ENCODE results near the gene KLHL29. TPM values are rescaled to one million over a fixed set of nuclear protein-coding genes. Genes with fewer than 3 reads are reported as not detected.

The KLHL29 gene
- polyA plus RNA-seq, 3 donors = 0.03 TPM; not detected in 2

DNA sequence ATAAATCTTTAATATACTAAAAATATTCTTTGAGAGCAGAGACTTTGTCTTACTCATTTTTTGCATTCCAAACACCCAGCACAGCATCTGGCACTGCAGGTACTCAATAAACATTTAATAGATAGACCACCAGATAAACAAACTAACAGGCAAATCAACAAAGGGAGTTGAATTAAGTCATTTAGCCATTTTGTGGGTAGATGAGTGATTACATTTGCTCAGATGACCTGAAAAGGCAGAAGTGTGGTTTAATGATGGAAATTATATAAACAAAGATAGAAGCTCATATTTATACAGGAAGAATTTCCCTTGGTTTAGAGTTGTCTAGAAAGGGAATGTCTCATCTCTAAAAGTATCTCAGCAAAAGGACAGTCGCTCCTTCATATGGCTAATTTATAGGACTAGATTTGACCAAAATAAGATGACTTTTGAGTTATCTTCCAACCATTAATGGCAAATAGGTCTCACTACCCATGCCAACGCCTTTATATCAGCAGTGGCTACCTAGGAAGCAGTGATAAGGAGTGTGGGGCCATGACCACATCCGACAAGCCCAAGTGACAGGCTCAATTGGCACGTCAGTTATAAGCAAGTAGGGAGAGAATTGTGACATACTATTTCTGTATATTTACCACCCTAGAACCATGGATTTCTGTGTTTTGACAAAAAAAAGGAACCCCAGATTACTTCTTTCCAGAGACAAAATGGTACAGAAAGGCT lies 368.5 kb downstream of the KLHL29 start:
- no peak for DNase-seq
- H3K4me3 Mint-ChIP-seq = no peak overlapping the region
- peaks cover 5% of the 10 kb centered on the region for H3K4me1 Mint-ChIP-seq
- Histone ChIP-seq H3K9ac (ENCODE audit: insufficient read depth, low read length, poor library complexity, severe bottlenecking) (no peak overlapping the region), H3K27ac (ENCODE audit: low read depth in 1 of 2, low read length in 2 of 2) (no peak overlapping the region), H3K79me2 (ENCODE audit: insufficient read depth, low read length) (no peaks in the 10 kb centered on the region), H3K36me3 (replicated peaks in 1 of 2; ENCODE audit: control insufficient read depth in 1 of 2, insufficient read depth in 2 of 2, low read length in 2 of 2) (peaks cover 67 to 94% of the 10 kb centered on the region in 2 donors), H2AFZ (ENCODE audit: insufficient read depth, low read depth, low read length, poor library complexity, severe bottlenecking) (no peak overlapping the region), H3K9me3 (replicated peaks in 1 of 2; ENCODE audit: control insufficient read depth in 1 of 2, insufficient read depth in 1 of 2, low read length in 2 of 2) (no peaks in the 10 kb centered on the region), H3K27me3 (ENCODE audit: control insufficient read depth in 2 of 2, insufficient read depth in 2 of 2, low read length in 2 of 2) (no peaks in the 10 kb centered on the region), H3K4me1 (ENCODE audit: control insufficient read depth in 1 of 2, insufficient read depth in 2 of 2, low read length in 2 of 2) (no peaks in the 10 kb centered on the region), H4K20me1 (ENCODE audit: insufficient read depth, low read length) (peaks cover 8% of the 10 kb centered on the region), H3K4me2 (replicated peaks; ENCODE audit: extremely low read depth, low read length, poor library complexity, severe bottlenecking) (no peak overlapping the region), H3K4me3 (replicated peaks in 1 of 3; ENCODE audit: low read depth in 2 of 3, low read length in 3 of 3) (no peak overlapping the region)
- H3K27me3 Mint-ChIP-seq (ENCODE audit: low read depth in 3 of 3) = no peaks in the 10 kb centered on the region
- H3K9me3 Mint-ChIP-seq = no peaks in the 10 kb centered on the region
- H3K36me3 Mint-ChIP-seq = peaks cover 72 to 78% of the 10 kb centered on the region in 2 donors
- TF ChIP-seq, protein P1, sequence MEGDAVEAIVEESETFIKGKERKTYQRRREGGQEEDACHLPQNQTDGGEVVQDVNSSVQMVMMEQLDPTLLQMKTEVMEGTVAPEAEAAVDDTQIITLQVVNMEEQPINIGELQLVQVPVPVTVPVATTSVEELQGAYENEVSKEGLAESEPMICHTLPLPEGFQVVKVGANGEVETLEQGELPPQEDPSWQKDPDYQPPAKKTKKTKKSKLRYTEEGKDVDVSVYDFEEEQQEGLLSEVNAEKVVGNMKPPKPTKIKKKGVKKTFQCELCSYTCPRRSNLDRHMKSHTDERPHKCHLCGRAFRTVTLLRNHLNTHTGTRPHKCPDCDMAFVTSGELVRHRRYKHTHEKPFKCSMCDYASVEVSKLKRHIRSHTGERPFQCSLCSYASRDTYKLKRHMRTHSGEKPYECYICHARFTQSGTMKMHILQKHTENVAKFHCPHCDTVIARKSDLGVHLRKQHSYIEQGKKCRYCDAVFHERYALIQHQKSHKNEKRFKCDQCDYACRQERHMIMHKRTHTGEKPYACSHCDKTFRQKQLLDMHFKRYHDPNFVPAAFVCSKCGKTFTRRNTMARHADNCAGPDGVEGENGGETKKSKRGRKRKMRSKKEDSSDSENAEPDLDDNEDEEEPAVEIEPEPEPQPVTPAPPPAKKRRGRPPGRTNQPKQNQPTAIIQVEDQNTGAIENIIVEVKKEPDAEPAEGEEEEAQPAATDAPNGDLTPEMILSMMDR (IDR thresholded peaks at IDR 0.05) = no peak
- no CpG with 5 or more reads among the region's 4 CpGs for WGBS (ENCODE audit: insufficient coverage)
- intact Hi-C loops (cut with micrococcal nuclease) = no loop called here
- no peak overlapping the region for H3K27ac Mint-ChIP-seq

DNA sequence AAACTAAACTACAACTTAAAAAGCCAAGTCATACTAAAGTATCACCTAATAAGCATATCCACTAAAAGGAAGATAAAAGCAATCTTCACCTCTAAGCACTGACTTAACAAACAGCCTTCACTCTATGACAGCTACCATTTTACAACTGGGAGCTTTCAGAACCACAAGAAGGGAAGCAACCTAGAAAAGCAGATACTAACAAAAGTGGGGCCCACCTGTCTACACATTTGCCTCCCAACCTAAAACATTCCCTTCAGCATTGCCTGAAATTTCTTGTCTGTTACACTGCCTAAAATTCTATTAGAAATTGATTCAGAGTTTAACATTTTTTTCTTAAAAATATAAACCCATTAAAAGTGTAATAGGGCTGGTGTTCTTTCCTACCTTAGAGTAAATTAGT lies 370.0 kb downstream of the KLHL29 start:
- Histone ChIP-seq H3K4me1 (ENCODE audit: control insufficient read depth in 1 of 2, insufficient read depth in 2 of 2, low read length in 2 of 2) (no peaks in the 10 kb centered on the region), H3K79me2 (ENCODE audit: insufficient read depth, low read length) (no peaks in the 10 kb centered on the region), H3K9me3 (replicated peaks in 1 of 2; ENCODE audit: control insufficient read depth in 1 of 2, insufficient read depth in 1 of 2, low read length in 2 of 2) (no peaks in the 10 kb centered on the region), H3K27ac (ENCODE audit: low read depth in 1 of 2, low read length in 2 of 2) (peak overlapping the region in 1 of 2 donors; percentile 19), H3K36me3 (replicated peaks in 1 of 2; ENCODE audit: control insufficient read depth in 1 of 2, insufficient read depth in 2 of 2, low read length in 2 of 2) (peaks cover 67 to 93% of the 10 kb centered on the region in 2 donors), H3K9ac (ENCODE audit: insufficient read depth, low read length, poor library complexity, severe bottlenecking) (no peak overlapping the region), H3K4me2 (replicated peaks; ENCODE audit: extremely low read depth, low read length, poor library complexity, severe bottlenecking) (no peak overlapping the region), H3K4me3 (replicated peaks in 1 of 3; ENCODE audit: low read depth in 2 of 3, low read length in 3 of 3) (no peak overlapping the region), H4K20me1 (ENCODE audit: insufficient read depth, low read length) (peaks cover 8% of the 10 kb centered on the region), H3K27me3 (ENCODE audit: control insufficient read depth in 2 of 2, insufficient read depth in 2 of 2, low read length in 2 of 2) (no peaks in the 10 kb centered on the region), H2AFZ (ENCODE audit: insufficient read depth, low read depth, low read length, poor library complexity, severe bottlenecking) (no peak overlapping the region)
- Mint-ChIP-seq H3K4me3 (no peak overlapping the region), H3K36me3 (peaks cover 70 to 82% of the 10 kb centered on the region in 2 donors), H3K4me1 (peaks cover 5% of the 10 kb centered on the region), H3K9me3 (no peaks in the 10 kb centered on the region), H3K27me3 (ENCODE audit: low read depth in 3 of 3) (no peaks in the 10 kb centered on the region), H3K27ac (peak overlapping the region in 2 of 7 donors; percentile 1 to 70)
- no peak for DNase-seq
- TF ChIP-seq, protein P1 (IDR thresholded peaks at IDR 0.05) = no peak
- intact Hi-C loops (cut with micrococcal nuclease) = no loop called here
